ENCODE results near the gene UTF1. TPM values are rescaled to one million over a fixed set of nuclear protein-coding genes. Genes with fewer than 3 reads are reported as not detected.

Gene UTF1
- total RNA-seq, 1 experiment from 2014 or later: not detected

DNA sequence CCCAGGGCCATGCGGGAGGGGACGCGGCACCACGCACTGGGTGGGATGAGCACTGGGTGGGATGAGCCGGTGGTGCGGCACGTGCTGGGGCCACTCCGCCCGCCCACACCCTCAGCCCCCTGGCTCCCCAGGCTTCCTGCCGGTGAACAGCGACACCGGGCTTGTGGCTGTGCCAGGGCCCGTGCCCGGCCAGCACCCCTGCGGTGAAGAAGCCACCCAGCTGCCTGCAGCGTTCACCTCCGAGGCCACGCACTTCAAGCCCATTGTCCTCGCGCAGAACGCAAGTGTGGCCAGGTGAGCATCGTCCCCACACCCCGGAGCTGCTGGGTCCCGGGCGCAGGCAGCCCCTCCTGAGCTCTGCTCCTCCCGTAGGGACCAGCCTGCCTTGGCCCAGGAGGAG, 31.8 kb upstream of the UTF1 start:
- no TSS peak for BruUV-seq (replicated peaks)
- no peak overlapping the region for H3K27ac Mint-ChIP-seq (ENCODE audit: unreplicated experiment)
- CTCF ChIA-PET: no interaction called here
- no peaks in the 10 kb centered on the region for H3K9me3 Mint-ChIP-seq (ENCODE audit: low read depth, unreplicated experiment)
- H3K4me3 Mint-ChIP-seq (ENCODE audit: low read depth, unreplicated experiment): no peak overlapping the region
- DNase-seq: no peak
- no peaks in the 10 kb centered on the region for H3K4me1 Mint-ChIP-seq (ENCODE audit: low read depth, unreplicated experiment)
- intact Hi-C loops (cut with micrococcal nuclease; ENCODE audit: unreplicated experiment): no loop called here
- H3K27me3 Mint-ChIP-seq (ENCODE audit: unreplicated experiment): peaks cover 13% of the 10 kb centered on the region
- H3K36me3 Mint-ChIP-seq (ENCODE audit: insufficient read depth, unreplicated experiment): peaks cover 5% of the 10 kb centered on the region
- TF ChIP-seq, protein P1, sequence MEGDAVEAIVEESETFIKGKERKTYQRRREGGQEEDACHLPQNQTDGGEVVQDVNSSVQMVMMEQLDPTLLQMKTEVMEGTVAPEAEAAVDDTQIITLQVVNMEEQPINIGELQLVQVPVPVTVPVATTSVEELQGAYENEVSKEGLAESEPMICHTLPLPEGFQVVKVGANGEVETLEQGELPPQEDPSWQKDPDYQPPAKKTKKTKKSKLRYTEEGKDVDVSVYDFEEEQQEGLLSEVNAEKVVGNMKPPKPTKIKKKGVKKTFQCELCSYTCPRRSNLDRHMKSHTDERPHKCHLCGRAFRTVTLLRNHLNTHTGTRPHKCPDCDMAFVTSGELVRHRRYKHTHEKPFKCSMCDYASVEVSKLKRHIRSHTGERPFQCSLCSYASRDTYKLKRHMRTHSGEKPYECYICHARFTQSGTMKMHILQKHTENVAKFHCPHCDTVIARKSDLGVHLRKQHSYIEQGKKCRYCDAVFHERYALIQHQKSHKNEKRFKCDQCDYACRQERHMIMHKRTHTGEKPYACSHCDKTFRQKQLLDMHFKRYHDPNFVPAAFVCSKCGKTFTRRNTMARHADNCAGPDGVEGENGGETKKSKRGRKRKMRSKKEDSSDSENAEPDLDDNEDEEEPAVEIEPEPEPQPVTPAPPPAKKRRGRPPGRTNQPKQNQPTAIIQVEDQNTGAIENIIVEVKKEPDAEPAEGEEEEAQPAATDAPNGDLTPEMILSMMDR (IDR thresholded peaks at IDR 0.05; ENCODE audit: unreplicated experiment): no peak

DNA sequence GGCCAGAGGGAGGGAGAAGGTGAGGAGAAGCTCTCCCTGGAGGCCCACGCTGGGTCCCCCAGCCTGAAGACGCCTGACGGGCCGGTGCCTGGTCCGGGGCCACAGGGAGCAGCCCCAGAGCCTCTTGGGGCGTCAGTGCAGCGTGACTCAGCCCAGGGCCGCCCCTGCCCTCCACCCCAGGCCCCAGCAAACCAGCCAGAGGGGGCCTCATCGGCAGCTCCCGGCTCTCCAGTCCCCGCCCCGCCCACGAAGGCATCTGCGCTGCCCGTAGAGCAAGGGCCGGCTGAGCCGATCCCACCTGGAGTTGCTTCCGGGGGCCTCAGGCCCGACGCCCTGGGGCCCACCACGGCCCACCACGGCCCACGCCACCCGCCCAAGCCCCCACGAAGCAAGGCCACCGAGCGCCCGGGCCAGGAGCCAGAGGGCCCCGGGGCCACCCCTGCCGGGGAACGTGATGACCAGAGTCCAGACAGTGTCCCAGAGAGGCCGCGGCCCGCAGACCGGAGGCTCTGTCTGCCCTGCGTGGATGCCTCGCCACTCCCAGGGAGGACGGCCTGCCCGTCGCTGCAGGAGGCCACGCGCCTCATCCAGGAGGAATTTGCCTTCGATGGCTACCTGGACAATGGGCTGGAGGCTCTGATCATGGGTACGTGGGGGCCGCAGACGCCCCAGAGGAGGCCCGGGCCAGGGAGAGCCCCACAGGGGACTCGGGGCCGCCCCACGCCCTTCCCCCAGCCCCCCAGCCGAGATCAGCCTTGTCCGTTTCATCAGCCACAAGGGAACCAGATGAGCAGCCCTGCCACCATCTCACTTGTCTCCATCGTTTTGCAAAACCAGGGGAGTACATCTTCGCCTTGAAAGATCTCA, 31.2 kb upstream of the UTF1 start:
- CTCF ChIA-PET: no interaction called here
- H3K27me3 Mint-ChIP-seq (ENCODE audit: unreplicated experiment): peaks cover 7% of the 10 kb centered on the region
- peaks cover 5% of the 10 kb centered on the region for H3K36me3 Mint-ChIP-seq (ENCODE audit: insufficient read depth, unreplicated experiment)
- TF ChIP-seq, protein P1 (IDR thresholded peaks at IDR 0.05; ENCODE audit: unreplicated experiment): no peak
- no TSS peak for BruUV-seq (replicated peaks)
- no peak overlapping the region for H3K27ac Mint-ChIP-seq (ENCODE audit: unreplicated experiment)
- no peak overlapping the region for H3K4me3 Mint-ChIP-seq (ENCODE audit: low read depth, unreplicated experiment)
- no peaks in the 10 kb centered on the region for H3K4me1 Mint-ChIP-seq (ENCODE audit: low read depth, unreplicated experiment)
- DNase-seq: no peak
- intact Hi-C loops (cut with micrococcal nuclease; ENCODE audit: unreplicated experiment): no loop called here
- H3K9me3 Mint-ChIP-seq (ENCODE audit: low read depth, unreplicated experiment): no peaks in the 10 kb centered on the region

DNA sequence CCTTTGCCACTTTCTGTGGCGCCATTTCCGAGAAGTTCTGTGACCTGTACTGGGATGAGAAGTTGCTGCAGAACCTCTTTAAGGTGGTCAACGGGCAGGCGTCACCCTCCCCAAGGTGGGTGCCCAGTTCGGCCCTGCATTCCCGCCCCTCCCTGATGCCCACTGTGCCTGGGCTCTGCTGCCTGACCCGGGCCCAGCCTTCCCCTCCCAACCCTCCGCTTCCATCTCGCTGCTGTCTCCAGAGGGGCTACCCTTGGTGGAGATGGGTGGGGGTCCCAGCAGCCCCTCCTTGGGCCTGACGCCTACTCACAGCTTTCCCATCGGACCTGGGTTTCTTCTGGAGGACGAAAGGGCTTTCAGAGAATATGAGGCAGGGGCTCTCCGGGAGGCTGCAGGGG, 30.5 kb upstream of the UTF1 start:
- TF ChIP-seq, protein P1 (IDR thresholded peaks at IDR 0.05; ENCODE audit: unreplicated experiment): no peak
- H3K27ac Mint-ChIP-seq (ENCODE audit: unreplicated experiment): no peak overlapping the region
- intact Hi-C loops (cut with micrococcal nuclease; ENCODE audit: unreplicated experiment): no loop called here
- no peaks in the 10 kb centered on the region for H3K9me3 Mint-ChIP-seq (ENCODE audit: low read depth, unreplicated experiment)
- peaks cover 5% of the 10 kb centered on the region for H3K36me3 Mint-ChIP-seq (ENCODE audit: insufficient read depth, unreplicated experiment)
- CTCF ChIA-PET: no interaction called here
- H3K4me3 Mint-ChIP-seq (ENCODE audit: low read depth, unreplicated experiment): no peak overlapping the region
- no peaks in the 10 kb centered on the region for H3K4me1 Mint-ChIP-seq (ENCODE audit: low read depth, unreplicated experiment)
- no peak for DNase-seq
- peaks cover under 1% of the 10 kb centered on the region for H3K27me3 Mint-ChIP-seq (ENCODE audit: unreplicated experiment)
- no TSS peak for BruUV-seq (replicated peaks)

DNA sequence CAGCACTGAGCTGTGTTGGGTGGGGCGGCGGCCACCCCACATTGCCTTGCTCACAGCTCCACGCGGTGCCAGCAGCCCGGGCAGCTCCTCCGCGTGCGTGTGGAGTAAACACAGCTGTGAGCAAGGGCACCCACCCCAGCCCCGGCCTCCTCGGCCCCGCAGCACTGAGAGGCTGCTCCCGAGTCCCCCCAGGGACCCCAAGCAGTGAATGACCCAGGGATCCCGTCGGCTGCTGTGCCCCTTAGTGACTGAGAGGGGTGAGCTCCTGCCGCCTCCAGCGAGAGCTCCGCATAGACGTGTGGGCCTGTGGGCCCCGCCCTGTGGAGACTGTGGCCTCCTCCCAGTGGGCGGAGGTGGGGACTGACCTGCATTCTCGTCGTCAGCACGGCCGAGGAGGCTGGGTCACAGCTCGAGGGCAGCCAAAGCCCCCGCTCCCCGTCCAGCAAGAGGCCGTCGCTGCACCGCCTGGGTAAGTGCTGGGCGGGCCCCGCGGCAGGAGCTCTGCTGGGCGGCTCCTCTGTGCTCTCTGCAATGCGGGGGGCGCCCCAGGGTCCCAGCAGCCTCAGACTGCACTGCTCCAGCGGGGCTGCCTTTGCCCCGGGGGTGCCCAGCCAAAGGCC, 29.9 kb upstream of the UTF1 start:
- no peak overlapping the region for H3K27ac Mint-ChIP-seq (ENCODE audit: unreplicated experiment)
- no peak overlapping the region for H3K4me3 Mint-ChIP-seq (ENCODE audit: low read depth, unreplicated experiment)
- peaks cover 5% of the 10 kb centered on the region for H3K36me3 Mint-ChIP-seq (ENCODE audit: insufficient read depth, unreplicated experiment)
- H3K9me3 Mint-ChIP-seq (ENCODE audit: low read depth, unreplicated experiment): no peaks in the 10 kb centered on the region
- no peak for DNase-seq
- BruUV-seq (replicated peaks): no TSS peak
- CTCF ChIA-PET: no interaction called here
- TF ChIP-seq, protein P1 (IDR thresholded peaks at IDR 0.05; ENCODE audit: unreplicated experiment): no peak
- no peaks in the 10 kb centered on the region for H3K27me3 Mint-ChIP-seq (ENCODE audit: unreplicated experiment)
- intact Hi-C loops (cut with micrococcal nuclease; ENCODE audit: unreplicated experiment): no loop called here
- no peaks in the 10 kb centered on the region for H3K4me1 Mint-ChIP-seq (ENCODE audit: low read depth, unreplicated experiment)
